Brain microvascular endothelial cell (primary cell): ENCODE results near the gene CDK5RAP2.
A peak's percentile ranks its signal among the peaks of the same experiment; 100 is the strongest.

ENCODE experiments used
- DNase-seq: peaks from one replicate; pipeline ENCODE4 v3.0.0-alpha.2; 2020
- H3K27ac ChIP-seq: fragments of 250-450 bp; sonication (Bioruptor Pico); 2 replicates; pipeline ENCODE4 v1.5.1; 2020; ENCODE audit warnings: mild to moderate bottlenecking, moderate library complexity
- H3K27me3 ChIP-seq: fragments of 250-450 bp; sonication (Bioruptor Pico); replicated peaks from 2 replicates; pipeline ENCODE4 v1.5.1; 2020; ENCODE audit warnings: mild to moderate bottlenecking
- H3K36me3 ChIP-seq: fragments of 250-450 bp; sonication (Bioruptor Pico); replicated peaks from 2 replicates; pipeline ENCODE4 v1.5.1; 2020; ENCODE audit warnings: mild to moderate bottlenecking
- H3K4me3 ChIP-seq: 2 replicates; pipeline ENCODE4 v1.5.1; 2011; ENCODE audit warnings: low read depth, mild to moderate bottlenecking, control low read depth, low read length, moderate library complexity
- CTCF ChIP-seq: IDR thresholded peaks from 2 replicates; pipeline ENCODE4 v1.5.1; 2011; ENCODE audit warnings: low read depth, mild to moderate bottlenecking, moderate library complexity, low read length, control low read depth, inconsistent platforms; ENCODE audit errors: missing control alignments
- in situ Hi-C: cut with HindIII; loops from 2 replicates; pipeline ENCODE4 v1.10.0; 2017; ENCODE audit warnings: low sequenced_read_pairs, low pct_ligation_motif_present

CDK5RAP2 gene

DNA sequence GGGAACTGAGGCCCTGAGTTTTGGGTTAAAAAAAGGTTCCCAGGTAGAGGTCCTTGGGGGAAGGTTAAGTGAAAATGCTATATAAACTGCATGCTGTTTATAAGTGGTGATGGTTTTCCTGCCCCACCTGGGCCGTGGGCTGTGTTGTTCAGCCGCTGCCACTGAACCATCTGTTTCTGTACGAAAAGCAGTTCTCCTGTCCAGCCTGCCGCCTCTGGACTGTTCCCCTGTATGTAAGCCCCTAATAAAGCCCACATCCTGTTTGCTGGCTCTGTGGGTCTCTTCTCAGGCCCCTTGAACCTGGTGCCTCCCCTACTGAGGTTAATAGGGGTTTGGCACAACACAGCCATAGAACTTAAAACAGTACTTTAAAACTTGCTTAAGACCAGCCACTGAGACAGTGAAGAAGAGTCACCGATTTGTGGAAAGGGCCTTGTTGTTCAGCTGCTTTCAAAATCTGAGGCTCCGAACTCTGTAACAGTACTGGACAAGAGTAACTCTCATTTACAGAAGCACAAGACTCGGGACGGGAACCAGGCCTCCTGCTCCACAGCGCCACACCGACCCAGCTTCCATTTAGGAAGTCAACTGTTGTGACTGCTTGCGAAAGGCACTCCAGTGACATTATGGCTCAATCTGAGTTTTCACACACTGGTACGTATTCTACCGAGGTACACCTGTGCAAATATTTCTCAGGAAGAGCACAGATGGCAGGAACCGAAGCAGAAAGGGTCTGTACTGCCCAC lies 192.5 kb downstream of the CDK5RAP2 start:
- Histone ChIP-seq H3K27ac (no peak overlapping the region), H3K27me3 (no peaks in the 10 kb centered on the region), H3K36me3 (peaks cover 6% of the 10 kb centered on the region), H3K4me3 (no peak overlapping the region)
- DNase-seq, result no peak
- no peak for TF ChIP-seq CTCF
- in situ Hi-C loops, result no loop called here

DNA sequence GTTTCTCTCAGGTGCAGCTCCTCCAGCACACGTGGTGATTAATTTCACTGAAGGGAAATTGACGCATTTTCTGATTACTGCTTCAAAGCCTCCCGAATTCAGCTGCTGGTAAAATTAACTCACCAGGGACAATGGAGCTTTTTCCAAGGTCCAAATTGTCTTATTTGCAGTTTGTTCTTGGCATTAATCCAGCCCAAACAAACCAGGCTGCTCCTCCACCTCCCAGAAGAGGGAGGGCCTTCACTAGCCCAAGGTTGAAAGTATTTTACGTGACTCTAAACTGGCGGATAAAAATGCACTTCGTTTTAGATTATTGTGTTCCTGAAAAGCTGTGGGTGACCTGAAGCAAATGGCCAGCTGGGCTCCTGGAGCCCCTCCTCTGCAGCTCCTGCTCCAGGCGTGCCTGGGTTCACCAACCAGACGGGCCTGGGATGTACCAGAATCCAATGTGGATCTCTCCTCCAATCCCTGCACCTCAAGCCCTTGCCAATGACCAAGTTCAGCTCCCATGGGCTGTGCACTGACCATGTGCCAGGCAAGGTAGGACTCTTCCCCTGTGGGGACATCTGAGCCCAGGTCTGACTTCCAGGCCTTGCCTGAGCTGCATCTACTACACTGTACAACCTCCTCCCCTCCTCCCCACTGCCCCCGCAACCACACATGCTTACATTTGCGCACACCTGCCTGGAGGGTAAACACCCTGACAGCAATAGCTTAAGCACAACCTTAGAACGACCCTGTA lies 193.4 kb downstream of the CDK5RAP2 start:
- Histone ChIP-seq H3K4me3 (no peak overlapping the region), H3K27ac (no peak overlapping the region), H3K36me3 (peaks cover 3% of the 10 kb centered on the region), H3K27me3 (no peaks in the 10 kb centered on the region)
- no peak for TF ChIP-seq CTCF
- in situ Hi-C loops, result no loop called here
- no peak for DNase-seq

DNA sequence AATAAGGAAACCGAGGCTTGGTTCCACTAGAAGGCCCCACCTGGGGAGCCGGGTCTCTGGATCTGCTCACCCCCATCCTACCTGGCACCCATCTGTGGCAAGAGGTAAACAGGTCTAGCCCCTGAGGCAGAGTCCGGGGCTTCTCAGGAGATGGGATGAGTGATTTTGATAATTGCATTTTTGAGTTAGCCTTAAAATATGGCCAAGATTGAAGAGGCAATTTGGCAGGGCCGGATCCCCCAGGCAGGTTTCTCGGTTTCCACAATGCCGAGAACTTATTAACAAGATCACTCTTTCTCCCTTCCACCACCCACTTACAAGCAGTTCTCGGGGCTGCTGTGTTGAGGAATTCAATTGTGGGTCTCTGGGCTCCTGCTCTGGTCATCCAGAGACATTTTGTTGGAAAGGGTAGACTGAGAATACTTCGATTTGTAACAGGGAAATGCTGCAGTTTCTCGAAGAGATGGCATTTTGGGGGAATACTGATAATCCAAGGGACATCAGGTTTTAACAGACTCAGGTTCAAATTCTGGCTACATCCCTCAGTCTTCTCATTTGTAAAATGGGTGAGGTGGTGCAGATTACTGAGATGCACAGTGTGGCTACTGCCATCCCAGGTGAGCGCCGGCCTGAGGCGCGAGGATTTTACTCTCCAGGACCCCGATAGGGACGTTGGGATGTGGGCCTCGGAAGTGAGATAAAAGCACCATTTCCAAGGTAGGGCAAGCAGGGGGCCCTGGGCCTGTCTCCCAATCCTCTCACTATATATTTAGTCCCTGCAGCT lies 194.2 kb downstream of the CDK5RAP2 start:
- Histone ChIP-seq H3K36me3 (no peaks in the 10 kb centered on the region), H3K4me3 (no peak overlapping the region), H3K27ac (no peak overlapping the region), H3K27me3 (no peaks in the 10 kb centered on the region)
- in situ Hi-C loops, result no loop called here
- DNase-seq, result no peak
- no peak for TF ChIP-seq CTCF

- H3K4me3 ChIP-seq, result no peak overlapping the region
- in situ Hi-C loops, result no loop called here
- H3K36me3 ChIP-seq, result no peaks in the 10 kb centered on the region
- TF ChIP-seq CTCF, result no peak
- H3K27me3 ChIP-seq, result no peaks in the 10 kb centered on the region
- no peak for DNase-seq
- no peak overlapping the region for H3K27ac ChIP-seq
Measured at GRCh38 chr9:120384925-120385272, 195.1 kb downstream of the CDK5RAP2 start.

DNA sequence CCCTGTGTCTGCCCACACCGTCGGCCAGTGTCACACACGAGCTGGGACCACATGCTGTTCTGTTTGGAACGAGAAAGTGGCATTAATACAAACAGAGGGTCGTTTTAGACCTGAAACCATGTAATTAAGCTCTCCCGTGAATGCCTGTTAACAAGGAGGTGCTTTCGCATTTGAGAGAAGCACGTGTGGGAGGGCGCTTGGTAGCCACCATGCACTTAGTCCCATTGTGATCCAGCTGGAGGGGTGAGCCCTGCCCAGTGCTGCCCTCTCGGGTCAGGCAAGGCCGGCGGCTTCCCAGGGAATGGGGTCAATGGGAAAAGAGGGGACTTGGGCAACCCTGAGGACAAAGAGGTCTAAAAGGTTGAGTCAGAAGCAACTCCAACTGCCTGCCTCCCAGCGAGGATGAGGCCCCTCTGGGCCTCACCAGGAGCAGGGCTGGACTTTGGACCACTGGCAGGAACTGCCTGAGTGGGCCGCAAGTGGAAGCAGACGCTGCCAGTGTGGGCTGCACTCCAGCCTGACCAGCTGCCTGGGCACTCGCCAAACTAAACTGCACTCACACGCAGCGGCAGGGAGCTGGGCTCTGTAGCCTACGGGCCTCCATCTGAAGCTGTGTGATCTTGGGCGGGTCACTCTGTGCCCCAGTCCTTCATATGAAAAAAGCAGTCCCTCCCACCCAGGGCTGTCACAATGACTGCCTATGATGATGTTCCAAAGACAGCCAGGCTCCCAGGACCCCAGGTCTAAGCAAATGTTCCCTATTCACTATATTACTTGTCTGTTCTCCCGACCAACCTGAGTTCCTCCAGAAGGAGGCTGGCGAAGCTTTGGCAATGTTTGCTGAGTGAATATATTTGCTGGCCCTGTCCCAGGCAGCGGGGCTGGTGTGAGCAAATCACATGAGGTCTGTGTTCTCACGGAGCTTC lies 195.7 kb downstream of the CDK5RAP2 start:
- H3K4me3 ChIP-seq, result no peak overlapping the region
- no peaks in the 10 kb centered on the region for H3K27me3 ChIP-seq
- no peaks in the 10 kb centered on the region for H3K36me3 ChIP-seq
- no peak overlapping the region for H3K27ac ChIP-seq
- in situ Hi-C loops, result no loop called here
- peak; percentile 39 for DNase-seq
- no peak for TF ChIP-seq CTCF
